ENCODE data around the gene CCDC102B.

DNA sequence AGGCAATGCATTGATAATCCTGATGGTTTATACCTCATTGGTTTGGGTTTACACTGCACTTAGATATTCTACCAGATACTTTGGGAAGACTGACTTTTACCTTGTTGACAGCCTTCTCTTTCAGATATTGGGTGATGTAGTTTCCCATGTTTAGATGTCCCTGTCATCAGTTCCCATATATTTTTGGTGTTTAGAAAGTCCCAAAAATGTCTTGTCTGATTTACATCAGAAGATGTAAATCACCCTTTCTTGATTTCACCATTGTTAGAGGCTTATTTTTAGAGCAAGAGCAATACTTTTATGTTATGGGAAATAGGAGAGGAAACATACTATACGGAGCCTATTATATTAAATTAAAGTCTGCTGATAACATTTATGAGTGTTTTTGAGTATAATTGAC is 14.4 kb upstream of the CCDC102B start:
- TF ChIP-seq, protein P1, sequence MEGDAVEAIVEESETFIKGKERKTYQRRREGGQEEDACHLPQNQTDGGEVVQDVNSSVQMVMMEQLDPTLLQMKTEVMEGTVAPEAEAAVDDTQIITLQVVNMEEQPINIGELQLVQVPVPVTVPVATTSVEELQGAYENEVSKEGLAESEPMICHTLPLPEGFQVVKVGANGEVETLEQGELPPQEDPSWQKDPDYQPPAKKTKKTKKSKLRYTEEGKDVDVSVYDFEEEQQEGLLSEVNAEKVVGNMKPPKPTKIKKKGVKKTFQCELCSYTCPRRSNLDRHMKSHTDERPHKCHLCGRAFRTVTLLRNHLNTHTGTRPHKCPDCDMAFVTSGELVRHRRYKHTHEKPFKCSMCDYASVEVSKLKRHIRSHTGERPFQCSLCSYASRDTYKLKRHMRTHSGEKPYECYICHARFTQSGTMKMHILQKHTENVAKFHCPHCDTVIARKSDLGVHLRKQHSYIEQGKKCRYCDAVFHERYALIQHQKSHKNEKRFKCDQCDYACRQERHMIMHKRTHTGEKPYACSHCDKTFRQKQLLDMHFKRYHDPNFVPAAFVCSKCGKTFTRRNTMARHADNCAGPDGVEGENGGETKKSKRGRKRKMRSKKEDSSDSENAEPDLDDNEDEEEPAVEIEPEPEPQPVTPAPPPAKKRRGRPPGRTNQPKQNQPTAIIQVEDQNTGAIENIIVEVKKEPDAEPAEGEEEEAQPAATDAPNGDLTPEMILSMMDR (IDR thresholded peaks at IDR 0.05): no peak
- no peak for TF ChIP-seq POLR2A (IDR thresholded peaks at IDR 0.05)
